Immature natural killer cell (primary cell): ENCODE measurements around the gene MED13. TPM values are rescaled to one million over a fixed set of nuclear protein-coding genes. Genes with fewer than 3 reads are reported as not detected.

Source experiments
- DNase-seq, 3 donors: peaks; one replicate each; pipeline ENCODE4 v3.0.0; 2022; ENCODE audit warnings: mixed read lengths in 1 of 3
- H3K27ac Mint-ChIP-seq, 6 donors: one replicate each; pipeline ENCODE4 v1.8.0; 2020; ENCODE audit warnings: mixed read lengths in 6 of 6, mild to moderate bottlenecking in 5 of 6, inconsistent platforms in 4 of 6, moderate library complexity in 3 of 6
- H3K27me3 Mint-ChIP-seq, 3 donors: one replicate each; pipeline ENCODE4 v1.8.0; 2020 to 2021; ENCODE audit warnings: low read depth in 3 of 3, mild to moderate bottlenecking in 3 of 3, mixed read lengths in 3 of 3, moderate library complexity in 3 of 3, inconsistent platforms in 1 of 3
- H3K36me3 Mint-ChIP-seq, 3 donors: one replicate each; pipeline ENCODE4 v1.8.0; 2020; ENCODE audit warnings: mixed read lengths in 3 of 3, inconsistent platforms in 2 of 3, mild to moderate bottlenecking in 2 of 3
- H3K4me1 Mint-ChIP-seq, 2 donors: one replicate each; pipeline ENCODE4 v1.8.0; 2020; ENCODE audit warnings: inconsistent platforms in 2 of 2, mild to moderate bottlenecking in 2 of 2, mixed read lengths in 2 of 2, moderate library complexity in 1 of 2
- H3K4me3 Mint-ChIP-seq, 5 donors: one replicate each; pipeline ENCODE4 v1.8.0; 2020; ENCODE audit warnings: mild to moderate bottlenecking in 5 of 5, mixed read lengths in 5 of 5, inconsistent platforms in 3 of 5, moderate library complexity in 3 of 5
- H3K9me3 Mint-ChIP-seq, 6 donors: one replicate each; pipeline ENCODE4 v1.8.0; 2020; ENCODE audit warnings: mild to moderate bottlenecking in 6 of 6, mixed read lengths in 6 of 6, inconsistent platforms in 4 of 6, moderate library complexity in 3 of 6
- polyA plus RNA-seq, 3 donors: library from polyadenylated mRNA; unstranded; fragments of 300-500 nt; fragmentation: Illumina TruSeq; gene quantifications; one replicate each; pipeline ENCODE4 v1.2.3, GENCODE V29; 2021

Gene MED13
- polyA plus RNA-seq: 1 to 10 TPM in 2 of 3 donors, under 1 TPM in 1; 0.30 to 5.1 (median 4.5) TPM

- Mint-ChIP-seq H3K4me3 (peak within 1 kb of the TSS; percentile 97 to 100 (median 98)), H3K4me1 (peaks cover 41 to 51% of the 10 kb centered on the region in 2 donors), H3K9me3 (no peaks in the 10 kb centered on the region), H3K27me3 (peaks cover 10 to 22% (median 12%) of the 10 kb centered on the region in 3 donors), H3K27ac (peak within 1 kb of the TSS; percentile 92 to 99 (median 98)), H3K36me3 (peaks cover 0 to 4% (median 0%) of the 10 kb centered on the region in 3 donors)
- DNase-seq: peak; percentile 63 to 70 (median 66)
These were observed at the start of gene MED13 for GRCh38 chr17:62064791-62065563. MED13 (minus strand) TSS chr17:62065278; CDS start chr17:62065205, 73 bp downstream.

- peaks cover 4 to 7% (median 6%) of the 10 kb centered on the region in 3 donors for H3K27me3 Mint-ChIP-seq
- no peaks in the 10 kb centered on the region for H3K4me1 Mint-ChIP-seq
- H3K36me3 Mint-ChIP-seq: no peaks in the 10 kb centered on the region
- DNase-seq: no peak
- no peak overlapping the region for H3K4me3 Mint-ChIP-seq
- H3K27ac Mint-ChIP-seq: no peak overlapping the region
- no peaks in the 10 kb centered on the region for H3K9me3 Mint-ChIP-seq
These were observed 47.2 kb upstream of the MED13 start for GRCh38 chr17:62112229-62112628.

GRCh38 chr17:62111562-62112171 is 46.6 kb upstream of the MED13 start:
- DNase-seq: no peak
- Mint-ChIP-seq H3K4me3 (no peak overlapping the region), H3K9me3 (no peaks in the 10 kb centered on the region), H3K27ac (no peak overlapping the region), H3K27me3 (peaks cover 4 to 7% (median 6%) of the 10 kb centered on the region in 3 donors), H3K36me3 (no peaks in the 10 kb centered on the region), H3K4me1 (no peaks in the 10 kb centered on the region)

- no peak overlapping the region for H3K27ac Mint-ChIP-seq
- H3K4me1 Mint-ChIP-seq: no peaks in the 10 kb centered on the region
- H3K27me3 Mint-ChIP-seq: peaks cover 4 to 7% (median 6%) of the 10 kb centered on the region in 3 donors
- no peaks in the 10 kb centered on the region for H3K36me3 Mint-ChIP-seq
- DNase-seq: no peak
- H3K9me3 Mint-ChIP-seq: no peaks in the 10 kb centered on the region
- no peak overlapping the region for H3K4me3 Mint-ChIP-seq
These were observed 45.9 kb upstream of the MED13 start for GRCh38 chr17:62110923-62111484.

DNA sequence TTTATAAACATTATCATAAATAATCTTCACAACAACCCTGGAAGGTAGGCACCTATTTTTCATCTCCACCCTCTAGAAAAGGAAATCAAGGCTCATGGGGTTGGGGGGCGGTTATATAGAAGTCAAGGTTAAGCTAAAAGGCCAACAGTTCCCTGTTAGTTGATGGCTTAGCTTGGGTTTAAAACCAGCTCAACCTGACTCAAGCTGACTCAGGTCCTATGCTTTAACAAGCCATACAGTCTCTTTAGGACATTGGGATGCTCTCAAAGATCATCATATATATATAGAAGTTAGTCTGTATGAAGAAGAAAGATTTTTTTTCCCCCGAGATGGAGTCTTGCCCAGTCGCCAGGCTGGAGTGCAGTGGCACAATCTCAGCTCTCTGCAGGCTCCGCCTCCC is 44.8 kb upstream of the MED13 start:
- H3K27me3 Mint-ChIP-seq: peaks cover 4 to 7% (median 6%) of the 10 kb centered on the region in 3 donors
- H3K4me3 Mint-ChIP-seq: no peak overlapping the region

GRCh38 chr17:62109378-62109902 is 44.4 kb upstream of the MED13 start:
- Mint-ChIP-seq H3K27me3 (peaks cover 4 to 6% (median 5%) of the 10 kb centered on the region in 3 donors), H3K4me3 (no peak overlapping the region), H3K27ac (no peak overlapping the region), H3K9me3 (no peaks in the 10 kb centered on the region), H3K36me3 (no peaks in the 10 kb centered on the region), H3K4me1 (no peaks in the 10 kb centered on the region)
- DNase-seq: peak in 2 of 3 donors; percentile 7 to 8

More for the DNA sequence above, 44.8 kb upstream of the MED13 start:
- H3K9me3 Mint-ChIP-seq: no peaks in the 10 kb centered on the region
- DNase-seq: no peak
- no peaks in the 10 kb centered on the region for H3K36me3 Mint-ChIP-seq
- no peaks in the 10 kb centered on the region for H3K4me1 Mint-ChIP-seq
- no peak overlapping the region for H3K27ac Mint-ChIP-seq

DNA sequence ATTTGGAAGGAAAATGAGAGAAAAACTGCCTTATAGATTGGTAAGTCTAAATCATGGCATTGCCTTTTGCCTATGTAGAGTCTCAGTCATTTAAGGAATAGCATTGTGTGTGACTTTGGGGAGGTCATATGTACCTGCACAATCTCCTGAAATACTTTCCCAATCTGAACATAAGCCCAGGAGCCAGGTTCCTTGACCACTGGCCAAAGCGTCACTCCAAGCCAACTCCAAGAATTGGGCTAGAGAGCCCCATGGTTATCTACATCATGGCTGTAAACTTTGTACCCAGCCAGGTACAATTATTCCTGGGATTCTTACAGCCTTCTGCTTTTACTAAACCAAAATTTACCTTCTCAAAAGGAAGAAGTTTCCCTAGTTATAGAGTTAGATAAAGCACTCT is 40.8 kb upstream of the MED13 start:
- H3K4me3 Mint-ChIP-seq: no peak overlapping the region
- DNase-seq: no peak
- H3K36me3 Mint-ChIP-seq: no peaks in the 10 kb centered on the region
- H3K27ac Mint-ChIP-seq: no peak overlapping the region
- no peaks in the 10 kb centered on the region for H3K4me1 Mint-ChIP-seq
- peaks cover 2 to 4% (median 3%) of the 10 kb centered on the region in 3 donors for H3K27me3 Mint-ChIP-seq
- H3K9me3 Mint-ChIP-seq: no peaks in the 10 kb centered on the region

DNA sequence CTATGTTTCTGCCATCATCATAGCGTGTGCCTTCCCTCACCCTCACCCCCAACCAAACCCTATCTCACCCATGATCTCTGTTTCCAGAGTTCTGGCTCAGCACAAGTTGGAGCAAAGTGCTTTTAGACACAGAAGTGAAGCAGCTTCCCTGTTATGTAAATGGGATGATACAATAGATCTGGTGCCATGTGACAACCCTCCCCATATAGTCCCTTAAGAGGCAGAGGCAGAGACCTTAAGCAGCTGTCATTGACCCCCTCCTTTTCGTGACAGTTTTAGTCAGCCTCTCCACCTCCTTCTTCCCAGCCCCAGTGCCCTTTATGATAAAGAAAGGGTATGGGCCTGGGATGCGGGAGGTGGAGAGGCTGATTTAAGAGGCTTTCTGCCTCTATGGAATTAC is 40.3 kb upstream of the MED13 start:
- no peaks in the 10 kb centered on the region for H3K9me3 Mint-ChIP-seq
- DNase-seq: no peak
- no peak overlapping the region for H3K27ac Mint-ChIP-seq

DNA sequence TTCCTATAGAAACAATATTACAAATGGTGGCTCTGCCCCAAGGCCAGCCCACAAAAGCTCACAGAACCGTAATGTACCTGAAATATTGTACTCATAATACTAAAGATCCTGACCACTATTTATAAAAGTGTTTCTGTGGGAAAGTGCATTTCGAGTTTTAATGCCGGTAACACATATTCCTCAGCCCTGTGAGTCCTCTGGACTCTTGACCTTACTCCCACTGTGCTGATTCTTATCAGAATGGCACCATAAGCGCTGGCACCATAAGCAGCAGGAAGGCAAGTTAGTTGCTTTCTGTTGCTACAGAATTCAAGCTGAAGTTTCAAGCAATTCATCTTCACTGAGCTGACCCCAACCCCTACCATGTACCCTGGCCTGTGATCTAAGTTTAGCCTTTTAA is 36.4 kb upstream of the MED13 start:
- no peak for DNase-seq
- H3K36me3 Mint-ChIP-seq: no peaks in the 10 kb centered on the region
- H3K4me3 Mint-ChIP-seq: no peak overlapping the region
- H3K9me3 Mint-ChIP-seq: no peaks in the 10 kb centered on the region
- H3K4me1 Mint-ChIP-seq: no peaks in the 10 kb centered on the region
- H3K27me3 Mint-ChIP-seq: peaks cover 1 to 2% (median 2%) of the 10 kb centered on the region in 3 donors
- H3K27ac Mint-ChIP-seq: no peak overlapping the region

More for the DNA sequence above, 40.3 kb upstream of the MED13 start:
- Mint-ChIP-seq H3K4me1 (no peaks in the 10 kb centered on the region), H3K36me3 (no peaks in the 10 kb centered on the region), H3K4me3 (no peak overlapping the region), H3K27me3 (peaks cover 2 to 3% (median 2%) of the 10 kb centered on the region in 3 donors)

- H3K9me3 Mint-ChIP-seq: no peaks in the 10 kb centered on the region
- no peak overlapping the region for H3K4me3 Mint-ChIP-seq
- DNase-seq: no peak
- peaks cover 1 to 2% (median 2%) of the 10 kb centered on the region in 3 donors for H3K27me3 Mint-ChIP-seq
- H3K4me1 Mint-ChIP-seq: no peaks in the 10 kb centered on the region
- no peaks in the 10 kb centered on the region for H3K36me3 Mint-ChIP-seq
- H3K27ac Mint-ChIP-seq: no peak overlapping the region
These were observed 36.0 kb upstream of the MED13 start for GRCh38 chr17:62101090-62101489.

GRCh38 chr17:62100055-62100454 is 35.0 kb upstream of the MED13 start:
- Mint-ChIP-seq H3K27ac (no peak overlapping the region), H3K36me3 (no peaks in the 10 kb centered on the region), H3K9me3 (no peaks in the 10 kb centered on the region), H3K4me1 (no peaks in the 10 kb centered on the region), H3K27me3 (peaks cover 1 to 4% (median 2%) of the 10 kb centered on the region in 3 donors), H3K4me3 (no peak overlapping the region)
- no peak for DNase-seq

- DNase-seq: no peak
- peaks cover 1 to 4% (median 2%) of the 10 kb centered on the region in 3 donors for H3K27me3 Mint-ChIP-seq
- no peak overlapping the region for H3K27ac Mint-ChIP-seq
- H3K4me1 Mint-ChIP-seq: no peaks in the 10 kb centered on the region
- no peaks in the 10 kb centered on the region for H3K36me3 Mint-ChIP-seq
- no peak overlapping the region for H3K4me3 Mint-ChIP-seq
- no peaks in the 10 kb centered on the region for H3K9me3 Mint-ChIP-seq
These were observed 34.5 kb upstream of the MED13 start for GRCh38 chr17:62099532-62099931.

DNA sequence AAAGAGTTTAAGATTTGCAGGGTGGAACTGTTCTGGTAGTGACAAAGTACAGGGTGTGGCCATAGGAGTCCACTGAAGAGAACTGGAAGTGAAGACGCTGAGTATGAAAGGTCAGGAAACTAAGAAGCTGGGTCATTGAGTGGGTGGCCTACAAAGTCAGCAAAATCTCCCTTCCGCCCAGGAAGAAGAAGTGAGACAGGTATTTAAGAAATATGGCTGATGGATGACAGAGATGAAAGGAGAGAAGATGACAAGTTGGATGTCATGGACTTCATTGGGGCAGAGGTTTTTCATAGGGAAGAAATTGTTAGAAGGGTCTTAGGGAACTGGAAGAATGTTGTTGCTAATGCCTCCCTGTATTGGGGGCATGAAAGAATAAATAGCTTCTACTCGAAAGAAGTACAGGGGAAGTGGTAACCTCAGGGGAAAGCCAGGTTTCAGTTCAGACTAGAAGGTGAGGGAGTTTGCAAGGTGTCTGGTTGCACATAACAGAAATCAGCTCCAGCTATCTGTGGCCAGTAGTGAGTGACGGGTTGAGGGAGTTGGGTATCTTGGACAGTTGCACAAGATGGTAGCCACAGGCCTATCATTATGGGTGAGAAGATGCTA is 33.6 kb upstream of the MED13 start:
- no peaks in the 10 kb centered on the region for H3K9me3 Mint-ChIP-seq
- DNase-seq: no peak

DNA sequence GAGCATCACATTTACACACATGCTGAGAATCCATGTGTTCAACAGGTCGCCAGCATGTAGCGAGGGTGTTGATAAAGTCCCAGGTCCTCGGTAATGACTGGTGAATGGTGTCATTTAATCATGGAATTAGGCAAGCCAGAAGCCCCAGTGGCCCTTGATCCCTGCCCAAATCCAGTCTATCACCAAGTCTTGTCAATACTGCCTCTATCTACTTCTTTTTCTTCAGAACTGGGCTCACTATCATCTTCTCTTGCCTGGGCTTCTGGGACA is 31.3 kb upstream of the MED13 start:
- Mint-ChIP-seq H3K27ac (no peak overlapping the region), H3K36me3 (no peaks in the 10 kb centered on the region), H3K4me1 (no peaks in the 10 kb centered on the region), H3K9me3 (no peaks in the 10 kb centered on the region), H3K4me3 (no peak overlapping the region), H3K27me3 (peaks cover 2 to 4% (median 3%) of the 10 kb centered on the region in 3 donors)
- DNase-seq: no peak

More for the DNA sequence above, 33.6 kb upstream of the MED13 start:
- H3K4me1 Mint-ChIP-seq: no peaks in the 10 kb centered on the region
- H3K4me3 Mint-ChIP-seq: no peak overlapping the region
- H3K27ac Mint-ChIP-seq: no peak overlapping the region
- peaks cover 1 to 4% (median 2%) of the 10 kb centered on the region in 3 donors for H3K27me3 Mint-ChIP-seq
- H3K36me3 Mint-ChIP-seq: no peaks in the 10 kb centered on the region
